ENCODE results near the gene CYTH2. TPM values are rescaled to one million over a fixed set of nuclear protein-coding genes. Genes with fewer than 3 reads are reported as not detected.
A peak's percentile ranks its signal among the peaks of the same experiment; 100 is the strongest.

Gene CYTH2
- 83.5 TPM for total RNA-seq

DNA sequence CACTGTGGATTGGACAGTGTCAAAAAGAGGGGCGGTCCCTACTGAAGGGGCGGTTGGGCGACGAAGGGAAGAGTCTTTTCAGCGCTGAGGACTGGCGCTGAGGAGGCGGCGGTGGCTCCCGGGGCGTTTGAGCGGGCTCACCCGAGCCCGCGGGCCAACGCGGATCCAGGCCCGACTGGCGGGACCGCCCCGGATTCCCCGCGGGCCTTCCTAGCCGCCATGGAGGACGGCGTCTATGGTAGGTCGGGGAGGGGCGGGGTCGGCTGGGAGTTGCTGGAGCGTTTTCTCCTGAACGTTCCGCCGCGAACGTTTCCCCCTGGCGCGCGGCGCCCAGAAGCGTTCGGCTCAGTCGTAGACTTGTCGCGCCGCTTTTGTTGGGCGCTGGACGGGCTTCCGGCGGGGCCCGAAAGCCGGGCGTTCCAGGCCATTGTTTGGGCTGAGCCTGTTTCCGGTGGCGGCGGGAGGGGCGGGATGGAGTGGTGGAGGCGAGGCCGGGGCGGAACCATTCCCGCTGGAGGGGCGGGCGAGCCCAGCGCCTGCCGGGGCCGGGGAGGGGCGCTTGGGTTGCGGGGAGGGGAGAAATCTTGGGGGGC lies at the start of gene CYTH2:
Gene CYTH2, plus strand, starts transcription at position 81 of the 593 bp plus-strand sequence. Its CDS starts 139 bp downstream, at position 220.
- Histone ChIP-seq H3K27ac (peak within 1 kb of the TSS; percentile 97 to 99), H3K4me3 (peak within 1 kb of the TSS; percentile 90 to 91), H3K36me3 (peaks cover 39 to 42% of the 10 kb centered on the region in 2 donors), H3K4me1 (peaks cover 11 to 13% of the 10 kb centered on the region in 2 donors), H3K9me3 (no peaks in the 10 kb centered on the region), H3K27me3 (no peaks in the 10 kb centered on the region)
- TF ChIP-seq, protein P1, sequence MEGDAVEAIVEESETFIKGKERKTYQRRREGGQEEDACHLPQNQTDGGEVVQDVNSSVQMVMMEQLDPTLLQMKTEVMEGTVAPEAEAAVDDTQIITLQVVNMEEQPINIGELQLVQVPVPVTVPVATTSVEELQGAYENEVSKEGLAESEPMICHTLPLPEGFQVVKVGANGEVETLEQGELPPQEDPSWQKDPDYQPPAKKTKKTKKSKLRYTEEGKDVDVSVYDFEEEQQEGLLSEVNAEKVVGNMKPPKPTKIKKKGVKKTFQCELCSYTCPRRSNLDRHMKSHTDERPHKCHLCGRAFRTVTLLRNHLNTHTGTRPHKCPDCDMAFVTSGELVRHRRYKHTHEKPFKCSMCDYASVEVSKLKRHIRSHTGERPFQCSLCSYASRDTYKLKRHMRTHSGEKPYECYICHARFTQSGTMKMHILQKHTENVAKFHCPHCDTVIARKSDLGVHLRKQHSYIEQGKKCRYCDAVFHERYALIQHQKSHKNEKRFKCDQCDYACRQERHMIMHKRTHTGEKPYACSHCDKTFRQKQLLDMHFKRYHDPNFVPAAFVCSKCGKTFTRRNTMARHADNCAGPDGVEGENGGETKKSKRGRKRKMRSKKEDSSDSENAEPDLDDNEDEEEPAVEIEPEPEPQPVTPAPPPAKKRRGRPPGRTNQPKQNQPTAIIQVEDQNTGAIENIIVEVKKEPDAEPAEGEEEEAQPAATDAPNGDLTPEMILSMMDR (IDR thresholded peaks at IDR 0.05), result no peak
- intact Hi-C loops (cut with DNase I), result loop anchor here (1.0 to 2.0 kb wide), 7 partner anchors 11 to 167 kb away; partner anchors contain the start of genes DBP, GRWD1, RPL18 and SPHK2
- peak; percentile 36 to 91 for DNase-seq (ENCODE audit: low spot score in 2 of 2)

GRCh38 chr19:48421548-48421947 lies 47.6 kb upstream of the CYTH2 start:
- intact Hi-C loops (cut with DNase I), result no loop called here
- Histone ChIP-seq H3K27me3 (no peaks in the 10 kb centered on the region), H3K9me3 (no peaks in the 10 kb centered on the region), H3K4me1 (no peaks in the 10 kb centered on the region), H3K36me3 (no peaks in the 10 kb centered on the region), H3K4me3 (no peak overlapping the region), H3K27ac (no peak overlapping the region)
- TF ChIP-seq, protein P1 (IDR thresholded peaks at IDR 0.05), result no peak
- DNase-seq (ENCODE audit: low spot score in 2 of 2), result no peak

DNA sequence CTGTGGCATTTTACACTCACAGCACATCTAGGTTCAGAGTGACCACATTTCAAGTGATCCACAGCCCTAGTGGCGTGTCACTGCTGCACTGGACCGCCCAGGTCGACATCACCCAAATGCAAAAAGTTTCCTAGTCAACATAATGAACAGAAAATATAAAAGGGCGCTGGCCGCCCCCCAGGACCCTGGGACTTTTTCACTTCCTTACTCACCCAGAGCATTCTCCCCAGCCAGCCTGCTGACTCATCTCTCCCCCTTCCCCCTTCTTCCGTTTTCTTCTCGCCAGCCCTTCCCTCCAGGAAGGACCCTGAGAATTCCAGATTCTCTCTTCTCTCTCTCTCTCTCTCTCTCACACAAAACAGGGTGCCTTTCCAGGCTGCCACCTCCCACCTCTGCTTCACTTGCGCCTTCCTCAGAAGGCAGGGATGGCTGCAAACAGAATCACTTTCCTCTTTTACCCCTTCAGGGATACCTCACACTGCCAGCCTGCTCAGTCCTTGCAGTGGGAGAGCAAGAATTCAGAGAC lies 44.4 kb upstream of the CYTH2 start:
- no peaks in the 10 kb centered on the region for H3K36me3 ChIP-seq
- H3K27me3 ChIP-seq, result no peaks in the 10 kb centered on the region
- no peaks in the 10 kb centered on the region for H3K9me3 ChIP-seq
- no peaks in the 10 kb centered on the region for H3K4me1 ChIP-seq
- TF ChIP-seq, protein P1 (IDR thresholded peaks at IDR 0.05), result no peak
- no peak for DNase-seq (ENCODE audit: low spot score in 2 of 2)
- intact Hi-C loops (cut with DNase I), result no loop called here
- H3K27ac ChIP-seq, result no peak overlapping the region
- no peak overlapping the region for H3K4me3 ChIP-seq

DNA sequence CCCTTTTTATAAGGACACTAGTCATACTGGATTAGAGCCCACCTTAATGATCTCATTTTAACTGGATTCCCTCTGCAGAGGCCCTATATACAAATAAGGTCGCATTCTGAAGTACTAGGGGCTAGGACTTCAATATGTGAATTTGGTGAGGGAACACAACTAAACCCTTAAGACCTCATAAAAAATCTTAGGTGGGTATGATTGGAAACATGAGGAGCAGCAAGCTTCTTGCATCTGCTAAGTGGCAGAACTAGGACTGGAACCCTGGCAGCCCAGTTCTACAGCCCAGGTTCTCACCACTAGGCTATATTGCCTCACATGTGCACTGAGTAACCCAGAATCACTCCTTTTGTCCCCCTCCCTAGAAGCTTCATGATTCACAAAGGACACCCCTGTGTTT lies 40.5 kb upstream of the CYTH2 start:
- no peak overlapping the region for H3K4me3 ChIP-seq
- H3K27ac ChIP-seq, result no peak overlapping the region
- H3K4me1 ChIP-seq, result no peaks in the 10 kb centered on the region
- no peaks in the 10 kb centered on the region for H3K36me3 ChIP-seq
- no peak for DNase-seq (ENCODE audit: low spot score in 2 of 2)
- H3K27me3 ChIP-seq, result no peaks in the 10 kb centered on the region
- H3K9me3 ChIP-seq, result no peaks in the 10 kb centered on the region
- TF ChIP-seq, protein P1 (IDR thresholded peaks at IDR 0.05), result no peak
- intact Hi-C loops (cut with DNase I), result no loop called here

- TF ChIP-seq, protein P1 (IDR thresholded peaks at IDR 0.05), result no peak
- no peaks in the 10 kb centered on the region for H3K27me3 ChIP-seq
These were observed 35.8 kb upstream of the CYTH2 start for GRCh38 chr19:48433337-48433736.

More at GRCh38 chr19:48433337-48433736, 35.8 kb upstream of the CYTH2 start:
- Histone ChIP-seq H3K27ac (no peak overlapping the region), H3K4me3 (no peak overlapping the region), H3K9me3 (no peaks in the 10 kb centered on the region), H3K4me1 (no peaks in the 10 kb centered on the region), H3K36me3 (no peaks in the 10 kb centered on the region)
- intact Hi-C loops (cut with DNase I), result no loop called here
- DNase-seq (ENCODE audit: low spot score in 2 of 2), result no peak

Data from ascending aorta (tissue), 2 donors.